Trophoblast cell (in vitro differentiated cells and primary cell): ENCODE results near the gene ANO6.

Source experiments
- DNase-seq, 2 donors: peaks; one replicate each; pipeline ENCODE4 v3.0.0-alpha.2; 2016
- H2AFZ ChIP-seq: 2 replicates; pipeline ENCODE4 v1.6.1; 2013; ENCODE audit warnings: low read length, moderate library complexity, mild to moderate bottlenecking; ENCODE audit not compliant: insufficient read depth, poor library complexity
- H2AK5ac ChIP-seq: 2 replicates; pipeline ENCODE4 v1.6.1; 2013; ENCODE audit warnings: mild to moderate bottlenecking, low read length
- H2BK120ac ChIP-seq: 2 replicates; pipeline ENCODE4 v1.6.1; 2013; ENCODE audit warnings: low read length, mild to moderate bottlenecking, moderate library complexity; ENCODE audit not compliant: insufficient read depth, poor library complexity
- H2BK12ac ChIP-seq: 2 replicates; pipeline ENCODE4 v1.6.1; 2013; ENCODE audit warnings: mild to moderate bottlenecking, low read length, moderate library complexity
- H2BK5ac ChIP-seq: 2 replicates; pipeline ENCODE4 v1.6.1; 2013; ENCODE audit warnings: low read length, low read depth, moderate library complexity, mild to moderate bottlenecking; ENCODE audit not compliant: poor library complexity
- H3K14ac ChIP-seq: 2 replicates; pipeline ENCODE4 v1.6.1; 2013; ENCODE audit warnings: mild to moderate bottlenecking, low read length
- H3K18ac ChIP-seq: 2 replicates; pipeline ENCODE4 v1.6.1; 2013; ENCODE audit warnings: mild to moderate bottlenecking, low read length
- H3K23ac ChIP-seq: 2 replicates; pipeline ENCODE4 v1.6.1; 2013; ENCODE audit warnings: low read length
- H3K27ac ChIP-seq: 2 replicates; pipeline ENCODE4 v1.5.1; 2013; ENCODE audit warnings: low read depth, mild to moderate bottlenecking, inconsistent platforms, low read length, moderate library complexity
- H3K27me3 ChIP-seq: 2 replicates; pipeline ENCODE4 v1.6.1; 2013; ENCODE audit warnings: inconsistent platforms, mild to moderate bottlenecking, low read length, moderate library complexity; ENCODE audit not compliant: insufficient read depth
- H3K36me3 ChIP-seq, 2 experiments: 1 replicate in 1 of 2; 2 replicates in 1 of 2; pipeline ENCODE4 v1.6.1; 2013; ENCODE audit warnings: low read length in 2 of 2, mild to moderate bottlenecking in 2 of 2, moderate library complexity in 1 of 2; ENCODE audit not compliant: insufficient read depth in 2 of 2, control insufficient read depth in 1 of 2
- H3K4ac ChIP-seq: 2 replicates; pipeline ENCODE4 v1.6.1; 2013; ENCODE audit warnings: low read depth, mild to moderate bottlenecking, low read length, moderate library complexity
- H3K4me1 ChIP-seq, 2 experiments: 1 replicate in 1 of 2; 2 replicates in 1 of 2; pipeline ENCODE4 v1.6.1; 2013; ENCODE audit warnings: low read length in 2 of 2, mild to moderate bottlenecking in 2 of 2, moderate library complexity in 1 of 2; ENCODE audit not compliant: insufficient read depth in 2 of 2, control insufficient read depth in 1 of 2
- H3K4me2 ChIP-seq: 2 replicates; pipeline ENCODE4 v1.6.1; 2013; ENCODE audit warnings: inconsistent platforms, mild to moderate bottlenecking, low read length, moderate library complexity
- H3K4me3 ChIP-seq: 2 replicates; pipeline ENCODE4 v1.5.1; 2013; ENCODE audit warnings: mild to moderate bottlenecking, low read depth, low read length, inconsistent platforms
- H3K79me1 ChIP-seq: one replicate; pipeline ENCODE4 v1.6.1; 2013; ENCODE audit warnings: low read length
- H3K79me2 ChIP-seq: 2 replicates; pipeline ENCODE4 v1.6.1; 2013; ENCODE audit warnings: low read length, mild to moderate bottlenecking; ENCODE audit not compliant: control insufficient read depth, insufficient read depth, poor library complexity
- H3K9ac ChIP-seq: 2 replicates; pipeline ENCODE4 v1.6.1; 2013; ENCODE audit warnings: mild to moderate bottlenecking, low read length
- H3K9me3 ChIP-seq: 2 replicates; pipeline ENCODE4 v1.6.1; 2013; ENCODE audit warnings: low read depth, mild to moderate bottlenecking, control low read depth, inconsistent platforms, low read length; ENCODE audit not compliant: insufficient read depth
- H4K12ac ChIP-seq: 2 replicates; pipeline ENCODE4 v1.6.1; 2013; ENCODE audit warnings: low read depth, mild to moderate bottlenecking, low read length, moderate library complexity
- H4K8ac ChIP-seq: 2 replicates; pipeline ENCODE4 v1.6.1; 2013; ENCODE audit warnings: low read depth, mild to moderate bottlenecking, low read length, moderate library complexity
- H4K91ac ChIP-seq: one replicate; pipeline ENCODE4 v1.6.1; 2013; ENCODE audit warnings: low read depth, mild to moderate bottlenecking, low read length, moderate library complexity
- WGBS: extraction: QIAGEN DNeasy Blood & Tissue Kit; methylation state at CpG from one replicate; pipeline ENCODE4 v1.1.7; 2013; ENCODE audit warnings: missing lambda C conversion rate; ENCODE audit not compliant: insufficient read length, insufficient coverage; ENCODE audit errors: extremely low coverage; 5-methylcytosine and 5-hydroxymethylcytosine counted together

The ANO6 gene

DNA sequence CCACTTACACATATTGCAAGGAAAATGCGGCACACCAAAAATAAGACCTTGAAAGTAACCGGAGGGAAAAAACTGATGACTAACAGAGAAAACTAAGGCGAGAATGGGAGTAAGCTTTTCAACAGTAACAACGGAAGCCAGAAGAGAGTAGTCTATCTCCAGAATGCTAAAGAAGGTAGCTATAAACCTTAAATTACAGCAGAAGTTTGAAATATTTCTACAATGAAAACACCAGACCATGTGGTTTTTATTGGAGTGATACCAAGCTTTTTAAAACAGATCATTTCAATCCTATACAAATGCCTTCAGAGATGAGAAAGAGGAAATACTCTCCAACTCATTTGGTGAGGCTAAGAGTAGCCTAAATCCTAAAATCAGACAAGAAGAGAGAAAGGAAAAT, 209.5 kb downstream of the ANO6 start:
- Histone ChIP-seq H3K4me2 (no peak overlapping the region), H3K18ac (no peak overlapping the region), H3K79me1 (no peaks in the 10 kb centered on the region), H2BK5ac (no peak overlapping the region), H2BK12ac (no peak overlapping the region), H3K9ac (no peak overlapping the region), H3K4me3 (no peak overlapping the region), H3K36me3 (peaks cover 21 to 31% of the 10 kb centered on the region in 2 experiments), H3K9me3 (no peaks in the 10 kb centered on the region), H3K79me2 (no peaks in the 10 kb centered on the region), H3K4me1 (no peaks in the 10 kb centered on the region), H4K12ac (no peak overlapping the region), H3K14ac (no peak overlapping the region), H2AFZ (no peak overlapping the region), H3K27ac (no peak overlapping the region), H4K91ac (no peak overlapping the region), H2AK5ac (no peak overlapping the region), H3K27me3 (no peaks in the 10 kb centered on the region), H3K23ac (no peak overlapping the region), H2BK120ac (no peak overlapping the region), H4K8ac (no peak overlapping the region), H3K4ac (no peak overlapping the region)
- no peak for DNase-seq
- WGBS: no CpG with 5 or more reads among the region's 4 CpGs

DNA sequence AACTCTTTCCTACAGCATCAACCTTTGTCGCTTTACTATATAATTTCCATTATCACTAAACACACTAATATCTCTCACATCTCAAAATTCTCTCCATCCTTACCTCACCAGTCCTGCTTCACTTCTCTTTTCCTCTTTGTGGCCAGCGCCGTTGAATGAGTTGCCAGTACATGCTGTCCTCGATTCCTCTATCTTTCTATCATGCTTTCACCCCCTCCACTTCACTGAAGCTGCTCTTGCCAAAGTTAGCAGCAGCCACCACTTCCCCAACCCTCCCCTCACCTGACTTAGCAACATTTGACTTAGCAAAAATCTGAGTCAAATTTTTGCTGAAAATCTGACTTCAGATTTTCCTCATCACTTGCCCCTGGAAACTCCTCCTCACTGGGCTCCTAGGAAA, 210.4 kb downstream of the ANO6 start:
- Histone ChIP-seq H2AFZ (no peak overlapping the region), H3K18ac (no peak overlapping the region), H3K27me3 (no peaks in the 10 kb centered on the region), H3K27ac (no peak overlapping the region), H3K4me2 (no peak overlapping the region), H2BK5ac (no peak overlapping the region), H2BK120ac (no peak overlapping the region), H3K9ac (no peak overlapping the region), H4K8ac (no peak overlapping the region), H3K4me1 (no peaks in the 10 kb centered on the region), H4K91ac (no peak overlapping the region), H2AK5ac (no peak overlapping the region), H3K9me3 (no peaks in the 10 kb centered on the region), H2BK12ac (no peak overlapping the region), H3K4me3 (no peak overlapping the region), H3K23ac (no peak overlapping the region), H3K79me1 (no peaks in the 10 kb centered on the region), H4K12ac (no peak overlapping the region), H3K4ac (no peak overlapping the region), H3K79me2 (no peaks in the 10 kb centered on the region), H3K14ac (no peak overlapping the region), H3K36me3 (peaks cover 18 to 30% of the 10 kb centered on the region in 2 experiments)
- no peak for DNase-seq
- WGBS: 100% methylated on average over 1 of the region's 4 CpGs

DNA sequence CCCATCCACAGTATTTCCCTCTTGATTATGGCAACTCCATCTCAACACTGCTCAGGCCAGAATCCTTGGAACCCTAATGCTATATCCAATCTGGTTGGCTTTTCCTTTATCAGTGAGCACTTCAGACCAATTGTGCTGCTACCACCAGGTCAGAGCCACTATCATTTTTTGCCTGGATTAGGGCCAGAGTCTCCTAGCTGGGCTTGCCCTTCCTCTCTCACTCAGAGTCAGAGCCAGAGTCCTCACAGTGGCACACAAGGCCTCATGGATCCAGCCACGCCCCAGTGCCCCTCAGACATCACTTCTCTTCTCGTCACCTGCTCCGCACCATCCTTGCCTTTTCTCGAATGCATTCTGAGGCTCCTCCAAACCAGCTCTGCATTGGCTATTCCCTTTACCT, 211.1 kb downstream of the ANO6 start:
- Histone ChIP-seq H2AK5ac (no peak overlapping the region), H3K23ac (no peak overlapping the region), H3K4me1 (no peaks in the 10 kb centered on the region), H3K9me3 (no peaks in the 10 kb centered on the region), H2BK12ac (no peak overlapping the region), H3K36me3 (peaks cover 18 to 30% of the 10 kb centered on the region in 2 experiments), H3K4ac (no peak overlapping the region), H3K79me2 (no peaks in the 10 kb centered on the region), H3K9ac (no peak overlapping the region), H3K79me1 (no peaks in the 10 kb centered on the region), H2BK120ac (no peak overlapping the region), H3K4me2 (no peak overlapping the region), H3K18ac (no peak overlapping the region), H3K27me3 (no peaks in the 10 kb centered on the region), H3K14ac (no peak overlapping the region), H2BK5ac (no peak overlapping the region), H4K12ac (no peak overlapping the region), H3K27ac (no peak overlapping the region), H4K8ac (no peak overlapping the region), H3K4me3 (no peak overlapping the region), H2AFZ (no peak overlapping the region), H4K91ac (no peak overlapping the region)
- DNase-seq: no peak
- WGBS: no CpG with 5 or more reads among the region's 4 CpGs

DNA sequence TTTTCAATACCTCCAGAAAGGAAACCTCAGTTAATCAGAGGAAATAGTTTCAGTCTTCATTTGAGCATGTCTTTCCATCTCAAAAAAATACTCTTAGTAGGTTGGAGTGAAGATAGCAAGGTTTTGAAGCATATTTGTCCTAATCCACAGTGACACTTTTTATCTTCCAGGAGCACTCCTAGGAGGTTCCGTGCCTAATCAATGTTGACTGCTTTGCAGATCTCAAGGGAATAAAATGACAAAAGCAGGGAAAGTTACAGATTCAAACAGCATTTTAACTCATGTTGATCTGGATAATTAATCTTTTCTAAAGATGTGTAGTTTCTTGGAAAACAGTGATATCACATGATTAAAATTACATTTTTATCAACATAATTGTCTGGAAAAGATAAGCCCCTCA, 213.9 kb downstream of the ANO6 start:
- Histone ChIP-seq H3K4ac (no peak overlapping the region), H2BK12ac (no peak overlapping the region), H2AK5ac (no peak overlapping the region), H4K91ac (no peak overlapping the region), H4K8ac (no peak overlapping the region), H4K12ac (no peak overlapping the region), H3K27ac (no peak overlapping the region), H3K4me2 (no peak overlapping the region), H3K4me1 (peaks cover 6 to 8% of the 10 kb centered on the region in 2 experiments), H3K23ac (no peak overlapping the region), H2AFZ (no peak overlapping the region), H2BK120ac (no peak overlapping the region), H2BK5ac (no peak overlapping the region), H3K27me3 (no peaks in the 10 kb centered on the region), H3K4me3 (no peak overlapping the region), H3K79me2 (no peaks in the 10 kb centered on the region), H3K18ac (no peak overlapping the region), H3K14ac (no peak overlapping the region), H3K9me3 (no peaks in the 10 kb centered on the region), H3K79me1 (no peaks in the 10 kb centered on the region), H3K36me3 (peaks cover 13 to 23% of the 10 kb centered on the region in 2 experiments), H3K9ac (no peak overlapping the region)
- no peak for DNase-seq
- no CpG with 5 or more reads among the region's 1 CpG for WGBS
